Endodermal cell (in vitro differentiated cells): ENCODE results near the gene ZNF549. TPM values are rescaled to one million over a fixed set of nuclear protein-coding genes. Genes with fewer than 3 reads are reported as not detected.

Experiments
- DNase-seq: peaks from one replicate; pipeline ENCODE4 v3.0.0-alpha.2; 2017
- H3K27ac ChIP-seq: 2 replicates; pipeline ENCODE4 v1.5.1; 2013; ENCODE audit warnings: mild to moderate bottlenecking, low read depth, low read length, moderate library complexity
- H3K27me3 ChIP-seq: 2 replicates; pipeline ENCODE4 v1.6.1; 2013; ENCODE audit warnings: mild to moderate bottlenecking, low read length, moderate library complexity; ENCODE audit not compliant: insufficient read depth, control insufficient read depth, poor library complexity, severe bottlenecking
- H3K36me3 ChIP-seq: 2 replicates; pipeline ENCODE4 v1.7.0; 2013; ENCODE audit warnings: mild to moderate bottlenecking, low read length, moderate library complexity; ENCODE audit not compliant: control insufficient read depth, insufficient read depth
- H3K4me1 ChIP-seq: one replicate; pipeline ENCODE4 v1.7.0; 2013; ENCODE audit warnings: low read length; ENCODE audit not compliant: control insufficient read depth, insufficient read depth
- H3K4me3 ChIP-seq: 2 replicates; pipeline ENCODE4 v1.5.1; 2013; ENCODE audit warnings: mild to moderate bottlenecking, low read length, moderate library complexity
- H3K9ac ChIP-seq: 2 replicates; pipeline ENCODE4 v1.6.1; 2013; ENCODE audit warnings: mild to moderate bottlenecking, low read length, moderate library complexity; ENCODE audit not compliant: poor library complexity, severe bottlenecking; ENCODE audit errors: extremely low read depth
- H3K9me3 ChIP-seq: 2 replicates; pipeline ENCODE4 v1.6.1; 2013; ENCODE audit warnings: mild to moderate bottlenecking, low read length, moderate library complexity; ENCODE audit not compliant: control insufficient read depth
- H3K27ac Mint-ChIP-seq: 2 replicates; pipeline ENCODE4 v1.8.0; 2020; ENCODE audit warnings: mixed read lengths
- H3K27me3 Mint-ChIP-seq: 2 replicates; pipeline ENCODE4 v1.8.0; 2021; ENCODE audit warnings: mild to moderate bottlenecking, mixed read lengths; ENCODE audit not compliant: insufficient read depth
- H3K36me3 Mint-ChIP-seq: 2 replicates; pipeline ENCODE4 v1.8.0; 2020; ENCODE audit warnings: low read depth, mixed read lengths
- H3K4me1 Mint-ChIP-seq: 2 replicates; pipeline ENCODE4 v1.8.0; 2020; ENCODE audit warnings: mixed read lengths
- H3K4me3 Mint-ChIP-seq: 2 replicates; pipeline ENCODE4 v1.8.0; 2020; ENCODE audit warnings: mild to moderate bottlenecking, moderate library complexity, mixed read lengths
- H3K9me3 Mint-ChIP-seq: 2 replicates; pipeline ENCODE4 v1.8.0; 2020; ENCODE audit warnings: mild to moderate bottlenecking, mixed read lengths
- WGBS, 2 experiments: methylation state at CpG; one replicate each; pipeline versions ENCODE4 v1.1.5 to v1.1.7; 2013; ENCODE audit warnings: missing lambda C conversion rate in 2 of 2, mixed read lengths in 1 of 2; ENCODE audit not compliant: insufficient coverage in 1 of 2, insufficient read length in 1 of 2; 5-methylcytosine and 5-hydroxymethylcytosine counted together
- total RNA-seq, 2 donors: library from RNA; stranded (reverse); fragmentation: NEBNext Ultra II Directional in 1 of 2; extraction: Animal tissue kit (Norgen Biotek cat#: 25700) in 1 of 2; gene quantifications; 2 replicates in 1 of 2; 3 replicates in 1 of 2; pipeline ENCODE4 v1.2.1, GENCODE V29; 2021
- TF ChIP-seq, protein P1 (sequence below): fragments of 200-600 bp; sonication (generic); conservative IDR thresholded peaks from 2 replicates; pipeline ENCODE4 v1.5.0; 2021; ENCODE audit warnings: antibody characterized with exemption, mild to moderate bottlenecking

Gene ZNF549
- total RNA-seq, 2 donors from 2014 or later = 9.5 to 14.0 TPM

DNA sequence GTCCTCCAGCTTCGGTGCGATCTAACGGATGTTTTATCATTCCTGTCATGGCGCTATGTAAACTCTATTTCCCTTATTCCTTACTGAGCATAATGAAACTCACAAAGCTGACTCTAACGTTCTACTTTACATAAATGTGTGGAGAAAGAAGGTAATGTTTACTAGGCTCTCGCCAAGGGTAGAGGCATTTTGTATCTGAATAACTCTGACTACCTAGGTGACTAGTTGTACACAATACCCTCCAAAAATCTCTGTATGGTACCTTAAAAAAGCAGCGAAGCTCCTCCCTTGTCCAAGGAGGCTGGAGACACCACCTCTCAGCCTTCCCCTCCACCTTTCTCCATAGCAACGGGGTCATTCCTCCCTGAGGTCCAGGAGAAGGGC lies 72.2 kb downstream of the ZNF549 start:
- TF ChIP-seq, protein P1, sequence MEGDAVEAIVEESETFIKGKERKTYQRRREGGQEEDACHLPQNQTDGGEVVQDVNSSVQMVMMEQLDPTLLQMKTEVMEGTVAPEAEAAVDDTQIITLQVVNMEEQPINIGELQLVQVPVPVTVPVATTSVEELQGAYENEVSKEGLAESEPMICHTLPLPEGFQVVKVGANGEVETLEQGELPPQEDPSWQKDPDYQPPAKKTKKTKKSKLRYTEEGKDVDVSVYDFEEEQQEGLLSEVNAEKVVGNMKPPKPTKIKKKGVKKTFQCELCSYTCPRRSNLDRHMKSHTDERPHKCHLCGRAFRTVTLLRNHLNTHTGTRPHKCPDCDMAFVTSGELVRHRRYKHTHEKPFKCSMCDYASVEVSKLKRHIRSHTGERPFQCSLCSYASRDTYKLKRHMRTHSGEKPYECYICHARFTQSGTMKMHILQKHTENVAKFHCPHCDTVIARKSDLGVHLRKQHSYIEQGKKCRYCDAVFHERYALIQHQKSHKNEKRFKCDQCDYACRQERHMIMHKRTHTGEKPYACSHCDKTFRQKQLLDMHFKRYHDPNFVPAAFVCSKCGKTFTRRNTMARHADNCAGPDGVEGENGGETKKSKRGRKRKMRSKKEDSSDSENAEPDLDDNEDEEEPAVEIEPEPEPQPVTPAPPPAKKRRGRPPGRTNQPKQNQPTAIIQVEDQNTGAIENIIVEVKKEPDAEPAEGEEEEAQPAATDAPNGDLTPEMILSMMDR = no peak
- H3K4me3 Mint-ChIP-seq = peak overlapping the region; percentile 77
- no peak overlapping the region for H3K27ac ChIP-seq
- no peaks in the 10 kb centered on the region for H3K9me3 ChIP-seq
- H3K4me3 ChIP-seq = peak overlapping the region; percentile 83
- peaks cover under 1% of the 10 kb centered on the region for H3K36me3 ChIP-seq
- peaks cover 4% of the 10 kb centered on the region for H3K27me3 ChIP-seq
- DNase-seq = no peak
- peaks cover 22% of the 10 kb centered on the region for H3K27me3 Mint-ChIP-seq
- no peaks in the 10 kb centered on the region for H3K4me1 ChIP-seq
- H3K27ac Mint-ChIP-seq = peak overlapping the region; percentile 30
- peaks cover 33% of the 10 kb centered on the region for H3K36me3 Mint-ChIP-seq
- WGBS, 2 experiments = 63% methylated on average over 5 to 8 of the region's 8 CpGs
- H3K9ac ChIP-seq = no peak overlapping the region
- H3K9me3 Mint-ChIP-seq = peaks cover 37% of the 10 kb centered on the region
- no peaks in the 10 kb centered on the region for H3K4me1 Mint-ChIP-seq

DNA sequence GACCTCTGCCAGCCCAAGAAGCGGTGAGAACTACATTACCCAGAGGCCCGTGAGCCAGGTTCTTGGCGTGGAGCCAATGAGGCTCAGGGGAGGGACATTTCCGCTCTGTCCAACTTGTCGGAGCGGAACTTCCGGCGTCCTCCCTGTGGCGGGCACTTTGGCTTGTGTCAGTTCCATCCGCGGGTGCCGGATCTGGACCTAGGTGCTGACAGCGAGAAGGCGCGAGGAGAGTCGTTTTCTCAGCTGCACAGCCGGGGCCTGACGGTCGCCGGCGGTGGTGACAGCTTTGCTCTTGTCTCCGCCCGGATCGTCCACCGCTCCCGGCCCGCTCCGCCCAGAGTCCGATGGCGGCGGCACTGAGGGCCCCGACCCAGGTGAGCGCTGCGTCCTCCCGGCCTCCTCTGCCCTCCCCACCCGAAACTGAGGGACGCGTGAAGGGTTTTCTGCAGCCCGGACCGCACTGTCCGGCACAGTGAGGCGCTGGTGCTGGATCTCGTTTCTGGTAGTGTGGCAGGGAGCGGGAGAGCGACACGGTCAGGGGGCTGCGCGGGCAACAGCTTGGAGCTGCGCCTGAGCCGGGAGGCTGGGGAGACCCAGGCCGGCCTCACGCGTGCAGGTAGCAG lies 72.7 kb downstream of the ZNF549 start, which contains the start of gene ZNF530:
Gene ZNF530 (plus strand): TSS at position 125 of the 623 bp plus-strand sequence. CDS start 4,461 bp downstream, outside the sequence.
- Mint-ChIP-seq H3K4me1 (no peaks in the 10 kb centered on the region), H3K36me3 (peaks cover 38% of the 10 kb centered on the region), H3K9me3 (peaks cover 36% of the 10 kb centered on the region), H3K27ac (peak within 1 kb of the TSS; percentile 30), H3K27me3 (peaks cover 22% of the 10 kb centered on the region), H3K4me3 (peak within 1 kb of the TSS; percentile 77)
- TF ChIP-seq, protein P1 = no peak
- peaks cover 4% of the 10 kb centered on the region for H3K27me3 ChIP-seq
- no peaks in the 10 kb centered on the region for H3K9me3 ChIP-seq
- 1% methylated on average over 24 to 53 of the region's 53 CpGs for WGBS, 2 experiments
- peaks cover 6% of the 10 kb centered on the region for H3K36me3 ChIP-seq
- H3K4me1 ChIP-seq = no peaks in the 10 kb centered on the region
- peak; percentile 96 for DNase-seq
- no peak within 1 kb of the TSS for H3K27ac ChIP-seq
- H3K4me3 ChIP-seq = peak within 1 kb of the TSS; percentile 83
- H3K9ac ChIP-seq = peak within 1 kb of the TSS; percentile 35

DNA sequence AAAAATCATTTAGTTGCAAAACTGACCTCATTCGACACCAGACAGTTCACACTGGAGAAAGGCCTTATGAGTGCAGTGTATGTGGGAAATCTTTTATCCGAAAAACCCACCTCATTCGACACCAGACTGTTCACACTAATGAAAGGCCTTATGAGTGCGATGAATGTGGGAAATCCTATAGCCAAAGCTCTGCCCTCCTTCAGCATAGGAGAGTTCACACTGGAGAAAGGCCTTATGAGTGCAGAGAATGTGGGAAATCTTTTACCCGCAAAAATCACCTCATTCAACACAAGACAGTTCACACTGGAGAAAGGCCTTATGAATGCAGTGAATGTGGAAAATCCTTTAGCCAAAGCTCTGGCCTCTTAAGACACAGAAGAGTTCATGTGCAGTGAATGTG lies 79.8 kb downstream of the ZNF549 start:
- Mint-ChIP-seq H3K27me3 (peaks cover under 1% of the 10 kb centered on the region), H3K9me3 (peaks cover 63% of the 10 kb centered on the region), H3K4me3 (no peak overlapping the region), H3K4me1 (no peaks in the 10 kb centered on the region), H3K27ac (no peak overlapping the region), H3K36me3 (peaks cover 66% of the 10 kb centered on the region)
- TF ChIP-seq, protein P1 = no peak
- peaks cover 33% of the 10 kb centered on the region for H3K36me3 ChIP-seq
- no peaks in the 10 kb centered on the region for H3K4me1 ChIP-seq
- no peak overlapping the region for H3K9ac ChIP-seq
- H3K4me3 ChIP-seq = no peak overlapping the region
- H3K27me3 ChIP-seq = no peaks in the 10 kb centered on the region
- DNase-seq = no peak
- H3K27ac ChIP-seq = no peak overlapping the region
- no peaks in the 10 kb centered on the region for H3K9me3 ChIP-seq
- 92 to 97% methylated on average over 2 to 4 of the region's 5 CpGs for WGBS, 2 experiments

Other genes with a start within 250 kb of the ZNF549 start
- gene ZNF460, start 246.9 kb upstream of the ZNF549 start, total RNA-seq = 10 to 100 TPM; 63.9 to 64.0 TPM
- gene ZNF543, start 206.9 kb upstream of the ZNF549 start, total RNA-seq = 10 to 100 TPM in 1 of 2 donors, 1 to 10 TPM in 1; 6.2 to 13.4 TPM
- gene ZNF304, start 176.1 kb upstream of the ZNF549 start, total RNA-seq = 10 to 100 TPM; 11.6 to 12.3 TPM
- gene TRAPPC2B, start 163.8 kb upstream of the ZNF549 start, total RNA-seq = 1 to 10 TPM; 9.2 to 9.5 TPM
- 1 to 10 TPM; 1.5 to 3.5 TPM for gene ZNF547, start 163.8 kb upstream of the ZNF549 start, total RNA-seq
- gene ZNF548, start 137.5 kb upstream of the ZNF549 start, total RNA-seq = 10 to 100 TPM; 15.2 to 15.5 TPM
- gene ZNF17, start 116.2 kb upstream of the ZNF549 start, total RNA-seq = 1 to 10 TPM; 7.6 to 9.2 TPM
- 10 to 100 TPM; 25.0 to 28.5 TPM for gene ZNF749, start 92.0 kb upstream of the ZNF549 start, total RNA-seq
- 1 to 10 TPM in 1 of 2 donors, under 1 TPM in 1; 0.68 to 1.2 TPM for gene VN1R1, start 70.2 kb upstream of the ZNF549 start, total RNA-seq
- gene ZNF772, start 49.8 kb upstream of the ZNF549 start, total RNA-seq = 10 to 100 TPM in 1 of 2 donors, 1 to 10 TPM in 1; 9.1 to 11.8 TPM
- gene ZNF419, start 39.6 kb upstream of the ZNF549 start, total RNA-seq = 10 to 100 TPM; 16.8 to 17.0 TPM
- gene ZNF773, start 27.4 kb upstream of the ZNF549 start, total RNA-seq = 10 to 100 TPM in 1 of 2 donors, 1 to 10 TPM in 1; 7.9 to 12.4 TPM
- 10 to 100 TPM; 12.3 to 16.2 TPM for gene ZNF550, start 32.5 kb downstream of the ZNF549 start, total RNA-seq
- 1 to 10 TPM; 8.0 to 9.1 TPM for gene ZNF416, start 51.6 kb downstream of the ZNF549 start, total RNA-seq
- gene ZIK1, start 56.8 kb downstream of the ZNF549 start, total RNA-seq = 10 to 100 TPM; 15.8 to 25.7 TPM
- gene ZNF530, start 72.5 kb downstream of the ZNF549 start, total RNA-seq = 10 to 100 TPM in 1 of 2 donors, 1 to 10 TPM in 1; 5.6 to 10.1 TPM
- 10 to 100 TPM; 30.8 to 37.5 TPM for gene ZNF134, start 86.9 kb downstream of the ZNF549 start, total RNA-seq
- 10 to 100 TPM; 17.4 to 20.7 TPM for gene ZNF211, start 105.8 kb downstream of the ZNF549 start, total RNA-seq
- not detected for gene ZSCAN4, start 141.6 kb downstream of the ZNF549 start, total RNA-seq
- 10 to 100 TPM; 15.2 to 19.0 TPM for gene ZNF551, start 154.6 kb downstream of the ZNF549 start, total RNA-seq
- 10 to 100 TPM; 15.9 to 21.2 TPM for gene ZNF154, start 181.8 kb downstream of the ZNF549 start, total RNA-seq
- 1 to 10 TPM; 6.0 to 9.6 TPM for gene ZNF671, start 200.3 kb downstream of the ZNF549 start, total RNA-seq
- 10 to 100 TPM; 16.2 to 21.4 TPM for gene ZNF776, start 219.5 kb downstream of the ZNF549 start, total RNA-seq
- 10 to 100 TPM; 15.1 to 17.0 TPM for gene ZNF586, start 242.3 kb downstream of the ZNF549 start, total RNA-seq